SU-DHL-6 (cell line): Measurements from ENCODE around the gene MGAT4D.
"Not testable (repeated sequence)": the region's sequence is repeated elsewhere in the genome, so short reads cannot be mapped to it uniquely, and the experiment has no call there.

Experiments used
- H2AFZ ChIP-seq: fragments of 200-600 bp; sonication (generic); 2 replicates; pipeline ENCODE4 v1.6.1; 2014; ENCODE audit warnings: low read depth, mild to moderate bottlenecking, moderate library complexity, mixed read lengths, antibody characterized with exemption, low read length; ENCODE audit not compliant: severe bottlenecking
- H3F3A ChIP-seq: fragments of 200-600 bp; shearing (Covaris generic); 2 replicates; pipeline ENCODE4 v1.6.0; 2016; ENCODE audit warnings: antibody characterized with exemption, mild to moderate bottlenecking; ENCODE audit not compliant: insufficient read depth
- H3K27ac ChIP-seq: fragments of 200-600 bp; sonication (generic); 2 replicates; pipeline ENCODE4 v1.5.1; 2016; ENCODE audit warnings: low read depth, mild to moderate bottlenecking, low read length, moderate library complexity, mixed read lengths
- H3K27me3 ChIP-seq: fragments of 200-600 bp; sonication (generic), shearing (Covaris generic); 2 replicates; pipeline ENCODE4 v1.6.0; 2014; ENCODE audit warnings: mild to moderate bottlenecking, low read length
- H3K36me3 ChIP-seq: fragments of 200-600 bp; sonication (generic); 2 replicates; pipeline ENCODE4 v1.6.1; 2014; ENCODE audit warnings: mild to moderate bottlenecking, low read length, mixed read lengths
- H3K4me2 ChIP-seq: fragments of 300-600, 200-600 bp; shearing (Covaris generic), sonication (generic); 2 replicates; pipeline ENCODE4 v1.6.0; 2014; ENCODE audit warnings: low read length, low read depth, mild to moderate bottlenecking; ENCODE audit not compliant: poor library complexity, severe bottlenecking
- H3K4me3 ChIP-seq: fragments of 200-600 bp; sonication (generic); 2 replicates; pipeline ENCODE4 v1.5.1; 2014; ENCODE audit warnings: antibody characterized with exemption, low read length, mild to moderate bottlenecking, mixed read lengths; ENCODE audit not compliant: insufficient read depth, poor library complexity, severe bottlenecking
- H3K79me2 ChIP-seq: fragments of 200-600 bp; sonication (generic); 2 replicates; pipeline ENCODE4 v1.6.1; 2014; ENCODE audit warnings: mild to moderate bottlenecking, low read length, moderate library complexity; ENCODE audit not compliant: insufficient read depth
- H3K9ac ChIP-seq: fragments of 200-600 bp; sonication (generic); 2 replicates; pipeline ENCODE4 v1.7.0; 2014; ENCODE audit warnings: mild to moderate bottlenecking, low read length
- H3K9me2 ChIP-seq: fragments of 200-600 bp; sonication (generic); replicated peaks from 2 replicates; pipeline ENCODE4 v1.6.1; 2014; ENCODE audit warnings: low read length; ENCODE audit not compliant: insufficient read depth
- H3K9me3 ChIP-seq: fragments of 200-600 bp; sonication (generic); 2 replicates; pipeline ENCODE4 v1.6.1; 2014; ENCODE audit warnings: low read length, mixed read lengths; ENCODE audit not compliant: insufficient read depth
- H4K20me1 ChIP-seq: fragments of 200-600 bp; sonication (generic); 2 replicates; pipeline ENCODE4 v1.6.1; 2014; ENCODE audit warnings: low read depth, mild to moderate bottlenecking, antibody characterized with exemption, low read length, moderate library complexity, mixed read lengths
- EZH2phosphoT487 ChIP-seq: fragments of 200-600 bp; sonication (generic), shearing (Covaris generic); conservative IDR thresholded peaks from 2 replicates; pipeline ENCODE4 v1.6.1; 2018; ENCODE audit warnings: mild to moderate bottlenecking, antibody characterized with exemption, low read length, moderate library complexity, mixed read lengths
- TF ChIP-seq, protein P1 (sequence below): fragments of 200-600 bp; sonication (generic); IDR thresholded peaks from one replicate; pipeline ENCODE4 v1.5.1; 2017; ENCODE audit warnings: antibody characterized with exemption, mild to moderate bottlenecking, low read length, moderate library complexity; ENCODE audit not compliant: insufficient read depth, poor library complexity, severe bottlenecking

Gene MGAT4D

DNA sequence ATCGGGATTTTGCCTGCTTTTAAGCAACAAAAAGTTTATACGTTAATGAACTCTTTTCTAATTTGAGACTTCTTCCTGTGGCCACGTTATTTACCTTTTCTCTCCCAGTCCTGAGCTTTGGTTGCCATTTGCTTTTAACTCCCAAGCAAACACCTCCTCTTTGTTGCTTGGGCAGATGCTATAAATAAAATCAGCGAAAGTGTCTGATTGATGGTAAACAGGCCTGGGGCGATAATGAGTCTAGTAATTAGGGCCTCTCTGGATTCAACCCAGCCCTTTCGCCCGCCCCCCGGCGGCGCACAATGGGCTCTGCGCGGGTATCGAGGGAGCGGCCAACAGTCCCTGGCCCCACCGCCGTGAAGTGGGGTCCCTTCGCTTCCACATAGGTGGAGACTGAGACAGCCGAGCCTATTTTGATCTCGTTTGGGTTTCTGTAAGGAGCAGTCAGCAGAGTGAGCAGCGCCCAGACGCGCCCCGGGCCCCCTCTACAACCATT lies 71.4 kb downstream of the MGAT4D start:
- TF ChIP-seq EZH2phosphoT487: no peak
- TF ChIP-seq, protein P1, sequence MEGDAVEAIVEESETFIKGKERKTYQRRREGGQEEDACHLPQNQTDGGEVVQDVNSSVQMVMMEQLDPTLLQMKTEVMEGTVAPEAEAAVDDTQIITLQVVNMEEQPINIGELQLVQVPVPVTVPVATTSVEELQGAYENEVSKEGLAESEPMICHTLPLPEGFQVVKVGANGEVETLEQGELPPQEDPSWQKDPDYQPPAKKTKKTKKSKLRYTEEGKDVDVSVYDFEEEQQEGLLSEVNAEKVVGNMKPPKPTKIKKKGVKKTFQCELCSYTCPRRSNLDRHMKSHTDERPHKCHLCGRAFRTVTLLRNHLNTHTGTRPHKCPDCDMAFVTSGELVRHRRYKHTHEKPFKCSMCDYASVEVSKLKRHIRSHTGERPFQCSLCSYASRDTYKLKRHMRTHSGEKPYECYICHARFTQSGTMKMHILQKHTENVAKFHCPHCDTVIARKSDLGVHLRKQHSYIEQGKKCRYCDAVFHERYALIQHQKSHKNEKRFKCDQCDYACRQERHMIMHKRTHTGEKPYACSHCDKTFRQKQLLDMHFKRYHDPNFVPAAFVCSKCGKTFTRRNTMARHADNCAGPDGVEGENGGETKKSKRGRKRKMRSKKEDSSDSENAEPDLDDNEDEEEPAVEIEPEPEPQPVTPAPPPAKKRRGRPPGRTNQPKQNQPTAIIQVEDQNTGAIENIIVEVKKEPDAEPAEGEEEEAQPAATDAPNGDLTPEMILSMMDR: no peak
- H3K9ac ChIP-seq: peak overlapping the region; percentile 74
- H3K9me2 ChIP-seq: no peaks in the 10 kb centered on the region
- no peaks in the 10 kb centered on the region for H3K36me3 ChIP-seq
- peak overlapping the region; percentile 79 for H2AFZ ChIP-seq
- no peak overlapping the region for H3K27ac ChIP-seq
- H3K79me2 ChIP-seq: 0 out of 2 replicates have a peak, but pooled peaks cover 12% of the 10 kb centered on the region
- H3K4me3 ChIP-seq: peak overlapping the region; percentile 69
- peak overlapping the region; percentile 70 for H3K4me2 ChIP-seq
- H3K27me3 ChIP-seq: no peaks in the 10 kb centered on the region
- no peaks in the 10 kb centered on the region for H3K9me3 ChIP-seq
- no peaks in the 10 kb centered on the region for H3F3A ChIP-seq
- H4K20me1 ChIP-seq: no peaks in the 10 kb centered on the region

DNA sequence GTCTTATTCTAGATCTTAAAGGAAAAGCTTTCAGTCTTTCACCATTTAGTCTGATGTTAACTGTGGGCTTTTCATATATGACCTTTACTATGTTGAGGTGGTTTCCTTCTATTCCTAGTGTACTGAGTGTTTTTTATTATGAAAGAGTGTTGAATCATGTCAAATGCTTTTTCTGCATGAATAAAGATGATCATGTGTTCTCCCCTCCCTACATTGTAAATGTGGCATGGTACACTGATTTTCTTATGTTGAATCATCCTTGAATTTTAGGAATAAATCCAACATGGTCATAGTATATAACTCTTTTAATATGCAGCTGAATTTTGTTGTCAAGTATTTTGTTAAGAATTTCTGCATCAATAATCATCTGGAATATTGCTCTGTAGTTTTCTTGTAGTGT lies 75.0 kb downstream of the MGAT4D start:
- Histone ChIP-seq H3F3A (no peaks in the 10 kb centered on the region; the same call in 1 of the 2 replicates), H3K4me2 (no peak overlapping the region), H3K27ac (no peak overlapping the region), H3K27me3 (no peaks in the 10 kb centered on the region), H3K9ac (no peak overlapping the region), H3K9me2 (no peaks in the 10 kb centered on the region), H4K20me1 (no peaks in the 10 kb centered on the region), H3K4me3 (no peak overlapping the region), H2AFZ (no peak overlapping the region), H3K36me3 (no peaks in the 10 kb centered on the region), H3K9me3 (no peaks in the 10 kb centered on the region), H3K79me2 (0 out of 2 replicates have a peak, but pooled peaks cover 12% of the 10 kb centered on the region)
- TF ChIP-seq, protein P1: no peak
- no peak for TF ChIP-seq EZH2phosphoT487

DNA sequence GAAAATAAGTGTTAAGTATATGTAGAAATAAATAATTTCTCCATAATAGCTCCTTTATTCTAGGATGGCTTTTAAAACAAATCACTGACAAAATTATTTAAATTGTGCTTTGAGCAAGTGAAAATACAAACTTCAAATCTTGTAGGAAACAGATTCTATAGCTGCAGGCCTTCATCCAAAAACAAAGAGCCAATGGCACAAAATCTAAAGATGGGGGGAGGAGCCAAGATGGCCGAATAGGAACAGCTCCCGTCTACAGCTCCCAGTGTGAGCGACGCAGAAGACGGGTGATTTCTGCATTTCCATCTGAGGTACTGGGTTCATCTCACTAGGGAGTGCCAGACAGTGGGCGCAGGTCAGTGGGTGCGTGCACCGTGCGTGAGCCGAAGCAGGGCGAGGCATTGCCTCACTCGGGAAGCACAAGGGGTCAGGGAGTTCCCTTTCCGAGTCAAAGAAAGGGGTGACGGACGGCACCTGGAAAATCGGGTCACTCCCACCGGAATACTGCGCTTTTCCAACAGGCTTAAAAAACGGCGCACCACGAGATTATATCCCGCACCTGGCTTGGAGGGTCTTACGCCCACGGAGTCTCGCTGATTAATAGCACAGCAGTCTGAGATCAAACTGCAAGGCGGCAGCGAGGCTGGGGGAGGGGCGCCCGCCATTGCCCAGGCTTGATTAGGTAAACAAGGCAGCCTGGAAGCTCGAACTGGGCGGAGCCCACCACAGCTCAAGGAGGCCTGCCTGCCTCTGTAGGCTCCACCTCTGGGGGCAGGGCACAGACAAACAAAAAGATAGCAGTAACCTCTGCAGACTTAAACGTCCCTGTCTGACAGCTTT lies 84.7 kb downstream of the MGAT4D start:
- H3K36me3 ChIP-seq, H3K9me2 ChIP-seq, H3K4me2 ChIP-seq, H3K27me3 ChIP-seq, H3F3A ChIP-seq, H3K4me3 ChIP-seq, H3K9ac ChIP-seq, H2AFZ ChIP-seq, H3K79me2 ChIP-seq, H3K9me3 ChIP-seq, H3K27ac ChIP-seq, H4K20me1 ChIP-seq: not testable (repeated sequence)

DNA sequence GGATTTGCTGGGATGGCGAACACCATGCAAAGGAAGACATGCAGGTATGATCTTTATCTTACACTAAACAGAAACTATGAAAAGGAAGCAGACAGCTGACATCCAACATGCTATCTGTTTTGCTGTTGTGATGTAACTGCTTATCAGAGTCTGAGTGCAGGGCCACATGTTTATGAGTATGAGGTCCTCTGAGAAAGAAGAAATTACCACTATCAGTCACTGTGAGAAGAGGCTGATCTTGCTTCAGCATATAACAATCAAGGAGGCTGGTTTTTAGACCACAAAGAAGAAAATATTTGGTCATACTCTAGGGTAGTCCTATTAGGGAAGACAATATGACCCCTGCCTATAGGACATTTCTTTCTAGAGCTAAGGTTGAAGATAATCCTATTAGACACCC lies 89.1 kb downstream of the MGAT4D start:
- Histone ChIP-seq H4K20me1 (no peaks in the 10 kb centered on the region), H3K27me3 (no peaks in the 10 kb centered on the region), H2AFZ (no peak overlapping the region), H3K4me2 (no peak overlapping the region), H3F3A (no peaks in the 10 kb centered on the region), H3K27ac (no peak overlapping the region), H3K79me2 (no peaks in the 10 kb centered on the region), H3K9me3 (no peaks in the 10 kb centered on the region), H3K9me2 (no peaks in the 10 kb centered on the region), H3K4me3 (no peak overlapping the region), H3K9ac (no peak overlapping the region), H3K36me3 (no peaks in the 10 kb centered on the region; the same call in 1 of the 2 replicates)
- TF ChIP-seq, protein P1: no peak
